ENCODE data around the gene AZU1.
"Not testable (repeated sequence)": the region's sequence is repeated elsewhere in the genome, so short reads cannot be mapped to it uniquely, and the experiment has no call there.

The AZU1 gene

GRCh38 chr19:815079-815774 is 12.4 kb upstream of the AZU1 start:
- Histone ChIP-seq H3K4me1 (ENCODE audit: insufficient read depth, low read length) (no peaks in the 10 kb centered on the region), H3K79me2 (ENCODE audit: insufficient read depth, low read length) (peaks cover under 1% of the 10 kb centered on the region; the same call in 1 of the 2 replicates), H3K4me2 (ENCODE audit: insufficient read depth, low read length) (no peak overlapping the region), H3K36me3 (ENCODE audit: insufficient read depth, low read length) (peaks cover 33% of the 10 kb centered on the region), H3K9me3 (ENCODE audit: insufficient read depth, low read length, severe bottlenecking) (no peaks in the 10 kb centered on the region), H4K20me1 (ENCODE audit: insufficient read depth, low read length) (peaks cover 34% of the 10 kb centered on the region), H3K9ac (ENCODE audit: low read depth, low read length) (no peak overlapping the region), H2AFZ (ENCODE audit: low read depth, low read length) (no peak overlapping the region), H3K27me3 (ENCODE audit: insufficient read depth, low read length, poor library complexity) (no peaks in the 10 kb centered on the region), H3K4me3 (ENCODE audit: low read depth in 1 of 2, low read length in 2 of 2) (no peak overlapping the region), H3K27ac (ENCODE audit: low read length) (no peak overlapping the region)
- no peak for TF ChIP-seq EZH2 (IDR thresholded peaks at IDR 0.05; ENCODE audit: borderline replicate concordance, low read depth, low read length, severe bottlenecking)
- TF ChIP-seq CTCF (IDR thresholded peaks at IDR 0.05; ENCODE audit: borderline replicate concordance, extremely low read depth, low read length, poor library complexity, severe bottlenecking) = no peak
- peak; percentile 11 for ATAC-seq (ENCODE audit: insufficient read depth, low read depth)
- peak; percentile 19 for DNase-seq

DNA sequence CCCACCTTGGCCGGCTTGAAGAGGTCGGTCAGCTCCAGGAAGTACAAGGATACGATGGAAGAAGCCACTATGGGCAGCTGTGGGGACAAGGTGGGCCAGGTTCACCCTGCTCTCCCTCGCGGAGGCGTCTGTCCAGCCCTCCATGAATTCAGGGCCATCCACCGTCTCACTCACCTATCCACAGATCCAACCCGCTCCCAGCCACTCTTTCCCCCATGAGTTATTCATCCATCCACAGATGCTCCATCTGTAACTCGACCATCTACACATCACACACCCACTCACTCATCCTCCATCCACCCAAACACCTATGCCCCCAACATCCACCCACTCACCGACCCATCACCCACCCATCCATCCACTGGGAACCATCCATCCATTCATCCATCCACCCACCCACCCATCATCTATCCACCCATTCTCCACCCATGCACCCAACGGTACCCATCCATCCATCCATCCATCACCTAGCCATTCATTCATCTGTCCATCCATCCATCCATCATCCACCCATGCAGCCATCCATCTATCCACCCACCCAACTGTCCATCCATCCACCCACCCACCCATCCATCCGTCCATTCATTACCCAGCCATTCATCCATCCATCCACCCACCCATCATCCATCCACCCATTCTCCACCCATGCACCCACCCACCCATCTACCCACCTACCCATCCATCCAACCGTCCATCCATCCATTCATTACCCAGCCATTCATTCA is 11.7 kb upstream of the AZU1 start:
- peaks cover 28% of the 10 kb centered on the region for H4K20me1 ChIP-seq (ENCODE audit: insufficient read depth, low read length)
- H3K4me2 ChIP-seq (ENCODE audit: insufficient read depth, low read length) = no peak overlapping the region
- H3K27me3 ChIP-seq (ENCODE audit: insufficient read depth, low read length, poor library complexity) = no peaks in the 10 kb centered on the region
- DNase-seq = no peak
- H3K9ac ChIP-seq (ENCODE audit: low read depth, low read length) = no peak overlapping the region
- H3K79me2 ChIP-seq (ENCODE audit: insufficient read depth, low read length) = no peaks in the 10 kb centered on the region
- H3K4me1 ChIP-seq (ENCODE audit: insufficient read depth, low read length) = no peaks in the 10 kb centered on the region
- no peak for TF ChIP-seq CTCF (IDR thresholded peaks at IDR 0.05; ENCODE audit: borderline replicate concordance, extremely low read depth, low read length, poor library complexity, severe bottlenecking)
- TF ChIP-seq EZH2 (IDR thresholded peaks at IDR 0.05; ENCODE audit: borderline replicate concordance, low read depth, low read length, severe bottlenecking) = no peak
- H3K27ac ChIP-seq (ENCODE audit: low read length) = no peak overlapping the region
- no peak overlapping the region for H3K4me3 ChIP-seq (ENCODE audit: low read depth in 1 of 2, low read length in 2 of 2)
- H2AFZ ChIP-seq (ENCODE audit: low read depth, low read length) = no peak overlapping the region
- peaks cover 26% of the 10 kb centered on the region for H3K36me3 ChIP-seq (ENCODE audit: insufficient read depth, low read length)
- H3K9me3 ChIP-seq (ENCODE audit: insufficient read depth, low read length, severe bottlenecking) = no peaks in the 10 kb centered on the region
- no peak for ATAC-seq (ENCODE audit: insufficient read depth, low read depth)

DNA sequence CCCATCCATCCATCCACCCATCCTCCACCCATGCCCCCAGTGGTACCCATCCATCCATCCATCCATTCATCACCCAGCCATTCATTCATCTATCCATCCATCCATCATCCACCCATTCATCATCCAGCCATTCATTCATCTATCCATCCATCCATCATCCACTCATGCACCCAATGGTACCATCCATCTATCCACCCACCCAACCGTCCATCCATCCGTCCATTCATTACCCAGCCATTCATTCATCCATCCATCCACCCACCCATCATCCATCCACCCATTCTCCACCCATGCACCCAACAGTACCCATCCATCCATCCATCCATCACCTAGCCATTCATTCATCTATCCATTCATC is 11.2 kb upstream of the AZU1 start:
- Histone ChIP-seq H3K27me3 (ENCODE audit: insufficient read depth, low read length, poor library complexity) (no peaks in the 10 kb centered on the region), H3K27ac (ENCODE audit: low read length) (no peak overlapping the region), H4K20me1 (ENCODE audit: insufficient read depth, low read length) (peaks cover 24% of the 10 kb centered on the region), H3K4me2 (ENCODE audit: insufficient read depth, low read length) (no peak overlapping the region), H3K36me3 (ENCODE audit: insufficient read depth, low read length) (peaks cover 21% of the 10 kb centered on the region), H3K4me1 (ENCODE audit: insufficient read depth, low read length) (no peaks in the 10 kb centered on the region), H2AFZ (ENCODE audit: low read depth, low read length) (no peak overlapping the region), H3K9ac (ENCODE audit: low read depth, low read length) (no peak overlapping the region), H3K4me3 (ENCODE audit: low read depth in 1 of 2, low read length in 2 of 2) (no peak overlapping the region), H3K79me2 (ENCODE audit: insufficient read depth, low read length) (no peaks in the 10 kb centered on the region), H3K9me3 (ENCODE audit: insufficient read depth, low read length, severe bottlenecking) (no peaks in the 10 kb centered on the region)
- DNase-seq (no peak), ATAC-seq (ENCODE audit: insufficient read depth, low read depth) (no peak)
- TF ChIP-seq CTCF (IDR thresholded peaks at IDR 0.05; ENCODE audit: borderline replicate concordance, extremely low read depth, low read length, poor library complexity, severe bottlenecking) = no peak
- TF ChIP-seq EZH2 (IDR thresholded peaks at IDR 0.05; ENCODE audit: borderline replicate concordance, low read depth, low read length, severe bottlenecking) = no peak

- not testable (repeated sequence) for H3K4me1 ChIP-seq (ENCODE audit: insufficient read depth, low read length); H3K9me3 ChIP-seq (ENCODE audit: insufficient read depth, low read length, severe bottlenecking); H3K9ac ChIP-seq (ENCODE audit: low read depth, low read length); H3K4me3 ChIP-seq (ENCODE audit: low read depth in 1 of 2, low read length in 2 of 2); H4K20me1 ChIP-seq (ENCODE audit: insufficient read depth, low read length); ATAC-seq (ENCODE audit: insufficient read depth, low read depth); H2AFZ ChIP-seq (ENCODE audit: low read depth, low read length); H3K4me2 ChIP-seq (ENCODE audit: insufficient read depth, low read length); H3K79me2 ChIP-seq (ENCODE audit: insufficient read depth, low read length); H3K36me3 ChIP-seq (ENCODE audit: insufficient read depth, low read length); H3K27ac ChIP-seq (ENCODE audit: low read length); DNase-seq; H3K27me3 ChIP-seq (ENCODE audit: insufficient read depth, low read length, poor library complexity)
Observed at GRCh38 chr19:820212-820611, 7.4 kb upstream of the AZU1 start.

All from DND-41 (cell line).